Epithelial cell of prostate (primary cell): ENCODE results near the gene SYCE1.
"Not testable (repeated sequence)": the region's sequence is repeated elsewhere in the genome, so short reads cannot be mapped to it uniquely, and the experiment has no call there.

Source experiments
- DNase-seq: peaks from one replicate; pipeline ENCODE4 v3.0.0-alpha.2; 2011; ENCODE audit warnings: low read depth, low spot score
- H3K27ac ChIP-seq: fragments of 450-650 bp; 2 replicates; pipeline ENCODE4 v1.5.1; 2017; ENCODE audit warnings: mild to moderate bottlenecking

The SYCE1 gene

GRCh38 chr10:133520193-133520738 lies 45.1 kb downstream of the SYCE1 start:
- H3K27ac ChIP-seq: no peak overlapping the region
- no peak for DNase-seq

- DNase-seq, H3K27ac ChIP-seq: not testable (repeated sequence)
These were observed 46.9 kb downstream of the SYCE1 start for GRCh38 chr10:133518517-133518916.

DNA sequence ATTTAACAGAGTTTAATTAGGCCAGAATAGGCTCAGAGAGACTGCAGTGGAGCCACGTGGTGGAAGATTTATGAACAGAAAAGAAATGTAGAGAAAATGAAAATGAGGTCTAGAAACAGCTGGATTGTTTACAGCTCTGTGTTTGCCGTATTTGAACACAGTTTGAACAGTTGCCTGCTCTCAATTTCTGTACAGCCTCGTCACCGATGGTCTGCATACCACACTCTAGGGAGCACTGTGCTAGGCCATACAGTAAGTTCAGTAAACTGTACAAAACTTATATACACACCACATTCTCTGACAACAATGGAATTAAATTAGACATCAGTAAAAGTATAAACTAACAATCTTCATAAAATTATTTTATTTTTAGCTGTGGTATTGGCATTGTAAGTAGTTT lies 49.3 kb downstream of the SYCE1 start:
- DNase-seq: no peak
- no peak overlapping the region for H3K27ac ChIP-seq

- no peak overlapping the region for H3K27ac ChIP-seq
These were observed 49.9 kb downstream of the SYCE1 start for GRCh38 chr10:133515471-133515870.

DNA sequence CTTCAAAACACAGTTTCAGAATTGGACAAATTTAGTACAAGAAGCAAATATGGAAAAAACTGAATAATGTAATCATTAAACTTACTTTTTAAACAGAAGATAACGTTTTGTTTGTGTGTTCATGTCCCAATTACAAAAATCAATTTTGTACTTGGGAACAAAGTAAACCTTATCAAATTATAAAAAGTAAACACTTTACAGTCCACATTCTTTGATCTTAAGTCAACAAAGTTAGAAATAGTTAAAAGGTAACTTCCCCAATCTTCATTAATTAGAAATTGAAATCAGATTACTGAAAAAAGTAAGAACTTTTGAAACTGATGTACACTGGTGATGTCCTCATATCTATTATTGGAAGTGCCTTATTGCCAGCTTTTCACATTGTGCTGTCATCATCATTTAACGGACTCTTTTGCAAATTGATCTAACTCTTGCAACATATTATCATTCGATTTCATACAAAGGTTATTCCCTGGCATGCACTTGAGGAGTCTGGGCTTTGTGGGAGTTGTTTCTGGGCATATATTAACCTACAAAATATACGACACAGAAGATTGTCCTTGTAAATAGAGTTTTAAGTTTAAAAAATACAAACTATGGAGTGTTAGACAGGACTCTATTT lies 53.4 kb downstream of the SYCE1 start:
- no peak overlapping the region for H3K27ac ChIP-seq
- no peak for DNase-seq

More at GRCh38 chr10:133515471-133515870, 49.9 kb downstream of the SYCE1 start:
- no peak for DNase-seq

DNA sequence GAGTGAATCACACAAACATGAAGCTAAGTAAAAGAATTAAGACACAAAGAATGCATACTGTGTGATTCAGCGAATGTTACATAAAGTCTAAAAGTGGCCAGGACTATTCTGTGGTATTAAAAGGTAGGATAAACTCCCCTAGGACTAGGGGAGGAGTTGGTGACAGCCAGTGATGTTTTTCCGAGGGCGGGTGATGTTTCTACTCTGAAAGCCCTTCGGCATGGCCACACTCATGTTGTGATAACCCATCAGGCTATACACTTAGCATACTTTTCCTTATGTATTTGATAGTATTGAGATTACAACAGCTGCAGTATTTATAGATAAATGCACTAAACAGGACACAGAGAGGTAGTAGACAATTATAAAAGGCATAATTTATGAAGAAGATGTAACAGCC lies 54.0 kb downstream of the SYCE1 start:
- DNase-seq: no peak
- H3K27ac ChIP-seq: no peak overlapping the region

- no peak overlapping the region for H3K27ac ChIP-seq
- DNase-seq: no peak
These were observed 55.7 kb downstream of the SYCE1 start for GRCh38 chr10:133509700-133510099.
